DLD1 (cell line): ENCODE data around the gene MMEL1.

ENCODE experiments used
- in situ Hi-C: cut with HindIII; loops from 2 replicates; pipeline ENCODE4 v1.10.0; 2017; ENCODE audit warnings: low sequenced_read_pairs

Gene MMEL1

DNA sequence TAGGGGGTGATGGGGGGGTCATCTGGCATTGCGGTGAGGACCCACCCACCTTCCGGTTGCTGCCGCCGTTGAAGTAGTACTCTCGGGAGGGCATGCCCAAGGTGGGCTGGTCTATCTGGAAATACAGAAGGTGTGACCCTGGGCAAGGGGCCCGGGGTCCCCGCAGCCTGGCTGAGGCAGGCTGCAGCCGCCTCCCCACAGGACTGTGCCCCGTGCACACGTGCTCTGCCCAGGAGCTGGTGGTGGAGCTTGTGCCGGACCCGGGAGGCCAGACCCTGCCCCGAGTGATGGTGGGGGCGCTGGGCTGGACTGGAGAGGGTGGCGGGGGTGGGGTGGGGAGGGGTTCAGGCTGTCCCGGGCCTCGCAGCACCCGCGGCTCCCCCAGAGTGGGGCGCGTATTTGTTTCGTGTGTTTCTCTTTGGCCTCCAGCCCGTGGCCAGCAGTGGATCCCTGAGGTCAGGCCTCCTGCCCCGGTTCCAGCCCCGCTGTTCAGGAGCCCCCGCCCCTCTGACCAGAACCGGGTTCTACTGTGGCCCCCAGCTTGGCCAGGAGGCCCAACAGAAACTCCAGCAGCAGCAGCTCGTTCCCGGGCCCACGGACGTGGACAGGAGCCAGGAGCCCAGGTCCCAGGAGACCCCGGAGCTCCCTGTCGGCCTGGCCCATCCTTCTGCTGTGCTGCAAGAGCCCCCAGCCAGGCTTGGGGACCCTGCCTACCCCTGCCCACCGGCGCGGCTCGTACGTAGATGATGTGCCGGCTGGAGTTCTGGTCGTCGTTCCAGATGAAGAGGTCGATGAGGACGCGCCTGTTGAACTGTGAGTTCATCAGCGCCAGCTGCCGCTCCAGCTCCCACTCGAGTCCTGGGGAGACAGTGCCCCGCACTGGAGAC, 27.1 kb downstream of the MMEL1 start:
- in situ Hi-C loops = no loop called here

DNA sequence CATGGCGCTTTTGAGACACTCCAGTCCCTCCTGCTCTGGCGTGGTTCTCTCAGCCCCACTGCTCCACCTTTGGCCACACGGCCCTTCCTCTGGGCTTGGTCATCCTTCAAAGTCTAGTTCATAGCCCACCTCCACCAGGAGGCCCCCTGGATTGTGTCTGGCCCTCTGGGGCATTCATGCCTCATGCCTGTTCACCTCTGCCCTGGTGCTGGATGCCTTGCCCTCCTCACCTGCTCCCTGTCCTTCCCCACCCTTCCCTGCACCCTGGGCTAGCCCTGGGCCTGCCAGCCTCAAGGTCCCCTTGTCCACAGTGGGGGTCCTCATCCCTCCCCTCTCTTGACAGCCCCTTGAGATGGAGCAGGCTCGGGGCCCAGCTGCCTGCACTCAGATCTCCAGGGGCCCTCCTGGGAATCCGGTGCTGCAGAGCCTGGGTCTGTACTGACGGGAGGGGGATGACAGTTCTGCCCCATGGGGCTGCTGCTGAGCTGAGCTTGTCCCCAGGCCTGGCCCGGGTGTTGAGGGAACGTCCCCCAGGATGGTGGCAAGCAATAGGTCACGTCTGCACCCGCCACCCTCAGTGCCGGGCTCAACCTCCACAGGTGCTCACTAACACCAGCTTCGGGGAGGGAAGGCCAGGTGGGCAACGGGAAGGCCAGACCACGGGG, 27.8 kb downstream of the MMEL1 start:
- in situ Hi-C loops = no loop called here

DNA sequence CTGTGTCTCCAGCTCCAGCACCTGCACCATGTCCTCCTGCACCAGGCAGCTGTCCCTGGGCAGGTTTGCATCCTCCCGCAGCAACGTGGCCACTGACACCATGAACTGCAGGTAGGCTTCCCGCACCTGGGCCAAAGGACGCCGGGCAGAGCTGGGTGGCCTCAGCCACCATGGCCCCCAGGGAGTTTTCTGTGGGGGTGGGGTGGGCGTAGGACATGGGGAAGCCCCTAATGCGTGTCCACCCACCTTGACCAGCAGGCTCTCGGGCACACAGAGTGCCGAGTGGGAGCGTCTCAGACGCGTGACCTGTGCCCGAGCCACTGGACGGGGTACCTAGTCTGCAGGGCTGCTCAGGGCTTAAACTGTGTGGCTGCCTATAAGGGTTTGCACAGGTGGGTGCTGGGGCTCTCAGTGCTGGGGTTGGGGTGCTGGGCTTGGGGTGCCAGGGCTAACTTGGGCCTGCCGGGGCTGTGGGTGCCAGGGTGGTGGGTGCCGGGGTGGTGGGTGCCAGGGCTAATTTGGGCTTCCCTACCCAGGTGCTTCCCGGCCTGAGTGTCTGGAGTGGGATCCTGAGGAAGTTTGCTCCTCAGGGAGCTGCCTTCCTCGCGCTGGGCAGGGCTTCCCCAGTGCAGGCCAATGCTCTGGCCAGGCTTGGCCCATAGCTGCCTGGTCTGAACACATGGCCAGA, 28.5 kb downstream of the MMEL1 start:
- in situ Hi-C loops = no loop called here

DNA sequence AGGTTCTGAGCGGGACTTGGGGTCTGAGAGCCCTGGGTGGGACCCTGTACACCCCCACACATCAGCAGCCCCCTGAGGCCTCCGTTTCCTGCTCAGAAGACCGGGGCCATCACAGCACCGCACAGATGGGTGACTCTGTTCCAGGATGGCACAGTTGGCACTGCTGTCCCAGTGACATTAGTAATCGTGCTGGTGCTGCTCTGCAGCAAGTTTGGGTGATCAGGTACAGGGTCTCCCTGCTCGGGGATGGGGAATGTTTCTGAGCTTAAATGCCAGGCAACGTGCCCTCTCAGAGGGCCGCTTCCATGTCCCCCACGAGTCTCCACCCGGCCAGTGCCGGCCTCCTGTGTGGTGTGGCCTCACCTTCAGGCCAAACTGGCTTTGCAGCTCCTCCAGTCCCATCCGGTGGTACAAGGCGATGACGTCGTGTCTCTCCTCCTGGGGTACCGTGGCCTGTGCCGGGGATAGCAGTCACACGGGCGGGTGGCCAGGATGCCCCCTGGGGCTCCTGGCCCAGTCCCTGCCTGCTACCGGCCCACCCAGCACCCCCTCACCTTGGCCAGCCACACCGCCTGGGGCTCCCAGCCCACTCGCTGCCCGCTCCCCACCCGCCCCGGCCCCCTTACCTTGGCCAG, 29.2 kb downstream of the MMEL1 start:
- in situ Hi-C loops = no loop called here

DNA sequence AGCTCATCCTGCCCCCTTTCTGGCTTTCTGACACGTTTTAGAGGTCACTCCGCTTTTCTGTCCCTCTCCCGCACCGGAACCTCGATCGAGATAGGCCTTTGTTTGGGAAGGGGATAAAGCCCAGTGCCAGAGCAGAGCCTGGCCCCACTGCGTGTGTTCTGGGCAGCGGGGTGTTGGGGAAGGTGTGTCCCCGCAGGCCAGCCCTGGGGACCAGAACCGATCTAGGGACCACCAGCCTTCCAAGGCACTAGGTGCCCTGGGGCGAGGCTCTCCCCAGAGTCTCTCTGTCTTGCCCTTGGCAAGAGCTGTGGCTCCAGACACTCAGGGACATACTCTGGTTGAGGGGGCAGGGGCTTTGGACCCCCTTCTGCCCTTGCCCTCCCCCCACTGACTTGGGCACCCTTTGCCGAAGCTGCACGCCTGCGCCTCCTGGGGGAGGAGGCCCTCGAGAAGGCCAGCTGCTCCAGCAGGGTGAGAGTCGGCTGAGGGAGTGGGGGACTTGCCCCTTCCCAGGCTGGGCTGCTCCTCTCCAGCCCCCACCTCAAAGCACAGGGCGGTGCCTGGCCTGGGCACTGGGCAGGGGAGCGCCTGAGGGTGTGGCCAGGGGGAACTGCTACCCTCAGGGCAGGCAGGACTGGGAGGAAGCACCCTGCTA, 29.8 kb downstream of the MMEL1 start:
- in situ Hi-C loops = no loop called here

DNA sequence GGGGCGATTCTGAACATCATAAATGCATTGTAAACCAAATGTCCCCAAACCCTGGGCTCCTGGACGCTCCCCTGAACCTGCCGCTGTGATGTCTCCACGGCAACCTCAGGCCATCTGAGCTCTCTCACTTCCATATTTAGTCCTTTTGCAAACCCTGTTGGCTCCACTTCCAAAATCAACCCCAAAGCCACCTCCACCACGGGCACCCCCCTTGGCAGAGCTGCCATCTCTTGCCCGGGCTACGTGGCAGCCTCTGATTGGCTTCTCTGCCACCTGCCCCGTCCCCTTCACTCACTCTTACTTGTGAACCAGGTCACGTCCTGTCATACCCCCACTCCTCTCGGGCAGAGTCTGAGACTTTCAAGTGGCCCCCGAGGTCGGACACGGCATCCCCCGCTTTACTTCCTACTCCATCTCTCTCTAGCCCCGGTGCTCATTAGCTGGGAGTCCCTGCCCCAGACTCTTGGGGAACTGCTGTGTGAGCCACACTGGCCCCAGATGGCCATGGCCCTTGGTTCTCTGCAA, 30.4 kb downstream of the MMEL1 start:
- in situ Hi-C loops = no loop called here

DNA sequence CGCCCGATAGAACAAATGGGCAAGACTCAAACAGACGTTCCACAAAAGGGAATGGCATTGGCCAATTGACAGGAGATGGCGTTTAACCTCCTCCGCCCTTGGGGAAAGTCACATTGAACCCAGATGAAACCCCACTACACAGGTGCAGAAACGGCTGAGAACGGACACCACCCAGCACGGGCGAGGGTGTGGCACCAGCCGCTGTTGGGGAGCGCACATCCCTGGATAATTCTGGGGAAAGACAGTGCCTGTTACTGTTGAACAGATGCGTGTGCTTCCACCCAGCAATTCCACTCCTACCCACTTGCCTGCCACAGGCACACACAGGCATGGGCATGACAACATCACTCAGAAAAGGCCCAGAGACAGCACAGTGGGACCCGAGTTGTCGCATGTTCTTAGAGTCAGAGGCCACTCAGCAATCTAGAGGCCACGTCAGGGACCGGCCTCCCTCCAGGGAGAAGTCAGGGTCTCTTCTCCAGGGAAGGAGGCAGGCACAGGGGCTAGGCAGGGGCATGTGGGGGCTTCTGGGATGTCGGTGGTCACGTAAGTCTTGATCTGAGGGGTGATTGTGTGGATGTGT, 31.0 kb downstream of the MMEL1 start:
- in situ Hi-C loops = no loop called here

DNA sequence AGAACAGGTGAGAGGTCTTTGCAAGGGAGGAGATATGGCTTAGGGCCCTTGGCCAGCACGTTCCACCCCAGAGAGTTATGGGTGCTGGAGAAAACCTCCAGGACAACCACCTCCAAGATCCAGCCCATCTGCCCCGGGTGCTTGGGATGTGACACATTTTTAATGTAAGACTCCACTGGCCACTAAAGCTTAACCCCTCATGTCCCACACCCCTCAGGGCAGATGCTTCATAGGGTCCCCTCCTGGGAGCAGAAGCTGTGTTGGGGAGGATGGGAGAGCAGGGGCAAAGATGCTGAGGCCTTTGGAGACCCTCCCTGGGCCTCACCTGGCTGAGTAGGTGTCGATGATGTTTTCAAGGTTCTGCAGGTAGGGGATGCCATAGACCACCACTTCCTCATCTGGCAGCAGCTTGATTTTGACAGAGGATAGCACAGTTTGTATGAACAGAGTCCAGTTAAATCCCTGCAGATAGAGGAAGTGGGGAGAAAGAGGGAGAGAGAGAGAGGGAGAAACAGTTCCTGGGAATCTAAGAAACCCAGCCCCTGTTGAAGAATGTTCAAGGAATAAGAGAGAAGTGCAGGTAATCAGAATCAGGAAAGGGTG, 34.4 kb downstream of the MMEL1 start:
- in situ Hi-C loops = no loop called here

DNA sequence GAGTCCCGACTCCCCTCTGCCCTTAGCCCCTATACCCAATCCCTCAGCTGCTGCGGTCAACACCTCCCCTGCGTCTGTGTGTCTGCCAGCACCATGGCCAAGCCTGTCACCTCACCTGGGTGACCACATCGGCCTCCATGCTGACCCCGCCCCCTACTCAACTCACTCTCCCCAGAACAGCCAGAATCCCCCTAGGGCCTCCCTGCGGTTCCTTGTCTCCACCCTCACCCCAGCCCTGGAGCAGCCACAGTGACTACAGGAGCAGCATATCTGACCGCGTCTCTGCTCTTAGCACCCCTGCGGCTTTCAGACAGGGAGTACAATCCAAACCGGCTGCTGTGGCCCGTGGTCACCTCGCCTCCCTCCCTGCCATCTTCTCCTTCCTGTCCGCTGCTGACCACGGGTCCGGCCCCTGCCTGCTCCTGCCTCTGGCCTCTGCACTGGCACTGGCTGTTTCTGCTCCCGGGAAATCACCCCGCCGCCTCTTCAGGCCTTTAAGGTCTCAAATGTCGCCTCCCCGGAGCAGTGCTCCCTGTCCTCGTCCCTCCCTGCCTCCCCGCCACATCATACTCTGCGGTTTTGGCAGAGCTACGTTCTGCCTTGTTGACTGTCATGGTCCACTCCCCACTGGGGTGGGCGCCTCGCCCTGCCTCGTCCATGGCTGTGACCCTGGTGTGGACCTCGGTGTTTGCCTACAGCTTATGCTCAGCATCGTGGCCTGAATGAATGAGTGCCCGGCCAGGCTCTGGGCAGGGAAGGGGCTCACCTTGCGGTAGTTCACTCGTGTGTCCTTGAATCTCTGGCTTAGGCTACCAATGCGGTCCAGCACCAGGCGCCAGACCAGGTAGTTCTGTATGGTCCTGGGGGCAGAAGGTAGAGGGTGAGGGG, 35.1 kb downstream of the MMEL1 start:
- in situ Hi-C loops = no loop called here

DNA sequence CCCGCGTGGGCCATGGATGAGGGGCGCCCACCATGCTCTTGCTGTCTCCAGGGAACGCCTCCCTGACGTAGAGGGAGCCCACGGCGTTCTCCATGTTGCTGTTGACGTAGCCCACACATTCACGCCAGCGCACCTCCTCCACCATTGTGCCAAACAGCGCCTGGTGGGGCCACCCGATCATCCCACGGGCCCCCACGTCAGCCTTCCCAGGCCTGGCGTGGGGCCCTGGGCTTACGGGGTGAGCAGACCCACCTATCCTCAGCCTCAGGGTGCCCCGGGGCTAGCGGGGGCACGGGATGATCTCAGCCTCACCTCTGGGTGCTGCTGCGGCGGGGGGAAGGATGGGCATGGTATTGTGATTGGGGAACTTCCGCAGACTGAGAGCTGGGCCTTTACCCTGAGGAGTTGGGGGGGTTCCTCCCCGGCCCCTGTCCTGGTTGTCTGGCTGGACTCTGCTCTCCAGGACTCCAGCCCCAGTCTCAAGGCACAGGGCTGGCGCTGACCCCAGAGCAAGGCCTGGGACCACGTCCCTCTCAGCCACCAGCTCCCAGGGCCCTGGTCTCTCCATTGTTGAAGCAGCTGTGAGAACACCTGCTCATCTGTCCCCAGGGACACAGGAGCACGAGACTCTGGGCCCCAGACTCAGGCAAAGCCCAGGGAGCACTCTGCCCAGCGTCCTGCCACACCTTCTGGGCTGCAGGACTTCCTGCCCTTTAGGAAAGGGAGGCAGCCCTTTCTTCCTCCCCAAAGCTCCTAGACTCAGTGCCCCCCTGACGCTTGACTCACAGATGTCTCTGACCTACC, 36.1 kb downstream of the MMEL1 start:
- in situ Hi-C loops = no loop called here

DNA sequence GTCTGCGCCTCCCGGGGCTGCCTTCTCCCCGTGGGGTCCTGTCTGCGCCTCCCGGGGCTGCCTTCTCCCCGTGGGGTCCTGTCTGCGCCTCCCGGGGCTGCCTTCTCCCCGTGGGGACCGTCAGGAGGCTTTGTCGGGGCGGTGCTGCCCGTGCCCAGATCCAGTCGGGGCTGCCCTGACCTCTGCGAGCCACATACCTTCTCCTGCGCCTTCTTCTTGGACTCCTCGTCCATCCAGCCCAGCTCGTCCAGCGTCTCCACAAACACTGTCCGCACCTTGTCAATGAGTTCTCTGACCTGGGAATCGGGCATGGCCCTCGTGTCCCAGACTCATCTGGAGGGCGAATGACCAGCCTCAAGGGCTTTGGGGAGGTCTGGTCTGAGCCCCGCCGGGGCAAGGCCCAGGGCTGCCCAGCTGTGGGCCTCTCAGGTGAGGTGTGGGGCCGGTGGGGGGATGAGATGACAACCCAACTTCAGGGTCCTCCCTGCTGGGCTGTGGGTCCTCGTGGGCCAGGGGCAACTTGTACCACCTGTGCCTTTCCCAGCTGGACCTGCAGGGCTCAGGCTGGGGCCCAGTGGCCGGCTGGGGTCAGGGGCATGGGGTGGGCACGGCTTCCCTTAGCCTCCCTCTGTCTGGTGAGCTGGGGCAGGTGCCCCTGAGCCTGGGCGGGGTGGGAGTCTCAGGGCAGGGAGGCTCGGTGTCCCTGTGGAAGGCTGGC, 36.8 kb downstream of the MMEL1 start:
- in situ Hi-C loops = no loop called here

DNA sequence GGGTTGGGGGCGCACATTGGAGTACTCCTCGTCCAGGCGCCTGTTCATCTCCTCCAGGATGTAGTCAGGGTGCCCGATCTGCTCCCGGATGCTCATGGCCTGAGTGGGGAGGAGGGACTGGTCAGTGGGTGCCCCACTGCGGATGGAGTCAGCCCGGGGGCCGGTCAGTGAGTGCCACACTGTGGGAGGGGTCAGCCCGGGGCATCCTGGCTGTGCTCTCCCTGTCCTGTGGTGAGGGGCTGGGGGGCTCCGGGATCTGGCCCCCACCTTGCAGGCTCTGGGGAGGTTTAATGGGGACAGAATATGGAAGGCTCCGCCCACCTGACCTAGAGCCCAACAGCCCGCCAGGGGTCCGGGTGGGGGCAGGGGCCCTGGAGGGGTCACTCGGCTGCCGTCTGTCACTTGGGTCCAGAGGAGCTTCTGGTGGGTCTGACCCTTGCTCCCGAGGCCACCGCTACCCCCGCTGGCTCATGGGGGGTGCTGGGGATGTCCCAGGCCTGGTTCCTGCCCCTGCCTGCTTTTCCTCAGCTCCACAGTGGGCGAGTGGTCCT, 37.5 kb downstream of the MMEL1 start:
- in situ Hi-C loops = no loop called here

DNA sequence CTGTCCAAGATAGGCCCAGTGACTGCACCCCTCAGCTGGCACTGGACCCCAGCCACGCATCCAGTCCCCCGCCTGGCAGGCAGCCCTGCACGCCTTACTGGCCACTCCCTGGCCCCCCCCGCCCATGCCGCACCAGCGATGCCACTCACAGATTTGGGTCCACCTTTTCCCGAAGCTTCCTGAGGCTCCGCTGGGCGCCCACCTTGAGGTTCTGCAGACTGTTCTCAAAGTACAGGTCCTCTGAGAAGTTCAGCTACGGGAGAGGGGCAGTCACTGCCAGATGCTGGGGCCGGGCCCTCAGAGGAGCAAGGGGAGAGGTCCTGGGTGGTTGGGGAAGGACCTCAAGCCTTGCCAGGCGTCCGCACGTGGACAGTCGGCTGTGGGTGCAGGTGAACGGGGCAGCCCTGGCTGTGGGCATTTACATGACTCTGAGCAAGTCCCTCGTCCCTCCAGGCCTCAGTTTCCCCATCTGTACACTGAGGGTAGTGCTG, 38.1 kb downstream of the MMEL1 start:
- in situ Hi-C loops = no loop called here

DNA sequence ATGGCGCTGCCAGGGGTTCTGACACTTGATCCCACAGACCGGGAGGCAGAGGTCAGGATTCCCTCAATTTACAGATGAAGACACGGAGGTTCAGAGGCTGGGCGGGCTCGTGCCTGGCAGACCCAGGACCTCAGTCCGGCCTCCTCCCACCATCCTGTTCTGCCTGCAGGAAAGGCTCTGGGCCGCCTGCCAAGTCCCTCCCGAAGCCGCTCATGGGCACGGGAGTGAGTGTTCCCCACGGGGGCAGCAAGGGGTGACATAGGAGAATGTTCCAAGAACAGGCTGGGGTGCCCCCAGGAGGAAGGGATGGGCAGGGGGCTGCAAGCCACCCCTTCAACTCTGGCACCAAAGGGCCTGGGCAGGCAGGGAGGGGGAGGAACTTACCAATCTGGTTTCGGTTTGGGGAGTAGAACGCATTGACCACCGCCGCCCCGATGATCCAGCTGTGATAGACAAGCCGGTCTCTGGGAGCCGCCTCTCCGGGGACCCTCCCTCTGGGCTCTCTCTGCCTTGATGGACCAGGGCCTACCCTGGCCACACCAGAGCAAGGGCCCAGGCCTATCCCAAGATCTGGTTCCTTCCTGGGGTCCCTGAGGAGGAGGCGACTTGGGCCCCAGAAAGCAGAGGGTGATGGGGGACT, 38.7 kb downstream of the MMEL1 start:
- in situ Hi-C loops = no loop called here

DNA sequence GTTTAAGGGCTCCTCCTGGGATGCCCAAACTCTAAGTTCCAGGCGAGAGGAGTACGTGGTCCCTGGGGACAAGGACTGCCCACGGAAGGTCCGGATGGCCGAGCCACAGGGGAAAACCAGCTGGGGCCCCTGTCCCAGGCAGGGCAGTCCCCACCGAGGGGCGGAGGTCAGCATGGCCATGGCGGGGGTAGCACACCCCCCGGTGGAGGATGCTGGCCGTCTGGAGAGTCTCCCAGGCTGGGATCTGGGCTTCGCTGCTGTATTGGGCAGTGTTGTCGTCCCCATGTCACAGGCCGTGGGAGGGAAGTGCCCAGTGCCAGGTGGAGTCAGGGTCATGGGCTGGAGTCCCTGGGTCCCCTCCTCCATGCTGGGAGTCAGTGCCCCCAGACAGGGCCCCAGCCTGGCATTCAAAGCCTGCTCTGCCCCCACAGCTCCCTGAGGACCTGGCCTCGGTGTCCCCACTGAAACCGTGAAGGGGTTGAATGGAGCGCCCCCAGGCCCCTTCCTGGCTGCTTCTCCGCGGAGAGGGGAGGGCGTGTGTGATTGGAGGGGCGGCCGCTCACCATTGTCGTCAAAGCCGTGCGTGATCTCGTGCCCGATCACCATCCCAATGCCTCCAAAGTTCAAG, 39.5 kb downstream of the MMEL1 start:
- in situ Hi-C loops = no loop called here

DNA sequence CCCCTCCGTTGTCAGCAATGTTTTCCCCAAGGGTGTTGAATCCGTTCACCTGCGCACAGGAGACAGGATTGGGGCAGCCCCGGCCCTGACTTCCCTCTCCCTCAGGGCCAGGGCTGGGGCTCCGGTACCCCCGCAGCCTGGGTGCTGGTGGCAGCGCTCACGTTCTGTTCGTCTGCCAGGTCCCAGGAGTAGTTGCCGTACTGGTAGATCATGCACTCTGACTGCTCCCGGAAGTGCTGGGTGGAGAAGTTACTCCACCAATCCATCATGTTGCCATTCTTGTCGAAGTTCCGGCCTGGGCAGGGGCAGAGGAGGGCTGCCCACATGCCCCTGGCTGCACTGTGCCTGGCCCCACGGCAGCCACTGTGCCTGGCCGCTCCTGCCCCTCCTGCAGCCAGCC, 40.1 kb downstream of the MMEL1 start:
- in situ Hi-C loops = no loop called here
